Superior temporal gyrus (tissue), 1 donor: ENCODE data around the gene BIRC3.
A peak's percentile ranks its signal among the peaks of the same experiment; 100 is the strongest.
"Not testable (repeated sequence)": the region's sequence is repeated elsewhere in the genome, so short reads cannot be mapped to it uniquely, and the experiment has no call there.

ENCODE experiments used
- DNase-seq: peaks from one replicate; pipeline ENCODE4 v3.0.0-alpha.2; 2016; ENCODE audit errors: extremely low spot score

BIRC3 gene

GRCh38 chr11:102295045-102295444 lies 22.2 kb upstream of the BIRC3 start:
- no peak for DNase-seq

DNA sequence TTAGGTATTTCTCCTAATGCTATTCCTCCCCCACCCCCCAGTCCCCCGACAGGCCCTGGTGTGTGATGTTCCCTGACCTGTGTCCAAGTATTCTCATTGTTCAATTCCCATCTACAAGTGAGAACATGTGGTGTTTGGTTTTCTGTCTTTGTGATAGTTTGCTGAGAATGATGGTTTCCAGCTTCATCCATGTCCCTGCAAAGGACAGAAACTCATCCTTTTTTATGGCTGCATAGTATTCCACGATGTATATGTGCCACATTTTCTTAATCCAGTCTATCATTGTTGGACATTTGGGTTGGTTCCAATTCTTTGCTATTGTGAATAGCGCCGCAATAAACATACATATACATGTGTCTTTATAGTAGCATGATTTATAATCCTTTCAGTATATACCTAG lies 20.5 kb upstream of the BIRC3 start:
- not testable (repeated sequence) for DNase-seq

- not testable (repeated sequence) for DNase-seq
Measured at GRCh38 chr11:102300837-102301236, 16.4 kb upstream of the BIRC3 start.

GRCh38 chr11:102302241-102302640 lies 15.0 kb upstream of the BIRC3 start:
- DNase-seq = no peak

DNA sequence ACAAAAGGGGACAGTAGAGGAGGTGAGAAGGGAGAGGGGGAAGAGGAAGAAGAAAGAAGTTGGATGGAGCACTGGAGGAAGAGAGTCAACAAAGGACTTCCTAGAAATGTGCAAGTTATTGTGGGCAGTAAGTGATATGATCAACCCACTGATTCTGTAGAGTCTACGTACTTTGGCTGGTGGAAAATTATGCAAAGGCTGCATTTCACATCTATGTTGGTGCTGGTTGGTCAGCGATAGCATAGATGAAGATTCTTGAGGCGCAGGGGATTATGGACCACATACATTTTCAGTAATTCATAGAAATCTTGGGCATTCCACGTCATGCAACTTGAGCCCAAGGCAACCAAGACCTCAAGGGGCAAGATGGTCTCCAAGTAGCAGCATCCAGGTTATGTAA lies 12.6 kb upstream of the BIRC3 start:
- no peak for DNase-seq

- DNase-seq = no peak
Measured at GRCh38 chr11:102305352-102306047, 11.8 kb upstream of the BIRC3 start.

DNA sequence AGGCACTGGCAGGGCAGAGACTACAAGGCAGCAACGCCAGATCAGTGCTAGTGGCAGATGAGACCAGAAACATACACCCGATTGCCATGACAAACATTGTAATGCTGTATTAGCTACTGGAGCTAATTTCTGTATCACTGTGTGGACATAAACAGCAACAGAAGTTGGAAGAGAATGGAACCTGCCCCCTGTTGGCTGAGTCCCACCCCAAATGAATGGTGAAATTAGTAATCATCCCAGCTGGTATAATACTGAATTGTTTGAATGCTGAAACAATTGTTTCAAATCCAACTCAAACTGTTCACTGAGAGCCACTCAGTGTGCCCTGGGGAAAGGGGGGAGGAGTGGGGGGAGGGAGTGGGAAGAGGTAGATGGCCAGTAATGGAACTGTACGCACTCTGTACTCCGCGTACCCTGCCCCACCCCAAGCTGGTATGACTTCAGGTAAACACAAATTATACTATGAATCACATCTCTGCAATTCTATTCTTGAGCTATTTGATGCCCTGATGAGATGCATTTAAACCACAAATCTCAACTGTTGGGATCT lies 11.2 kb upstream of the BIRC3 start:
- peak; percentile 57 for DNase-seq

- no peak for DNase-seq
Measured at GRCh38 chr11:102306817-102307726, 10.2 kb upstream of the BIRC3 start.

DNA sequence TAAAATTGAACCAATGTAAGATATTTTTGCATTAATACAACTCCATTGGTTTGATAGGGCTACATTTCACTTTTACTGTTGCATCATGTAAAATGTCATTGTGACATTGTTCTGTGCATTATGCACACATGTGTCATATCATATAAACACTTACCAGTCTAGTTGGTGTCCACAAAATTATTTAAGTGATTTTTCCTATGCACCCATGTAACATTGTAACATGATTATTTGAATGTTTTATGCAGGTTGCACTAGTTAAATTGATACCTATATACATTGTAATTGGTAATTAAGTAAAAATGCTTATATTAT lies 9.6 kb upstream of the BIRC3 start:
- no peak for DNase-seq

GRCh38 chr11:102309621-102310541 lies 7.4 kb upstream of the BIRC3 start:
- DNase-seq = no peak

DNA sequence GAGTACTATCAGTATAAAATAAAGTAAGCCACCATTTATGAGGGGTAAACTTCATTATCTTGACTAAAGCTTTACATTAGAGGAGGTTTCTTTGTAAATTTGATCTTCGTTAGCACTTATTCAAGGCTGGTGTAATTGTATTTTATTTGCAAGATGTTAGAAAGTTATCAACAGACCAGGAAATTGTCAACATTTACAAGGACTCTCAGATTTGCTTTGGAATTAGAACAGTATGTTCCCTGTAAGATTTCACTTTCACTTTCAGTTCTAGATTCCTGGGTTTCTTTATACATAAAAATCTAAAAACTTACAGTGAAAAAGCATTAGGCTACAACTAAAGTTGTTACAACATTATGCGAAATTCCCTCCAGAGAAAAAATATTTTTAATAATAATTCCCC lies 4.6 kb upstream of the BIRC3 start:
- DNase-seq = peak; percentile 36

GRCh38 chr11:102313238-102313940 lies 3.9 kb upstream of the BIRC3 start:
- DNase-seq = no peak

DNA sequence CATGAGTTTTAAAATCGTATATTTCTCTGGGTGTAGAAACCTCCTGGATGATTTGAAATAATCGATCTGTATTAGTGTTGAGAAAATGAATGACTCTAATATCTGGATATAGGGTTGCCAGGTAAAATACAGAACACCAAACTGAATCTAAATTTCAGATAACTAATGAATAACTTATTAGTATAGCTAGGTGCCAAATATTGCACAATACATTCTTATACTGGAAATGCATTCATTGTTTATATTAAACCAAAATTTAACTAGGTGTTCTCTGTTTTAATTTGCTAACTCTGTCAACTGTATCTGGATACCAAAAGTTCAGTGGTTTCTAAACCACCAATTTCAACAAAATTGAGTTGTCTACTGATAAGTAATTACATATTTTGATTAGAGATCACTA lies 2.5 kb upstream of the BIRC3 start:
- no peak for DNase-seq

GRCh38 chr11:102316346-102316904 lies 859 bp upstream of the BIRC3 start:
- DNase-seq = no peak

DNA sequence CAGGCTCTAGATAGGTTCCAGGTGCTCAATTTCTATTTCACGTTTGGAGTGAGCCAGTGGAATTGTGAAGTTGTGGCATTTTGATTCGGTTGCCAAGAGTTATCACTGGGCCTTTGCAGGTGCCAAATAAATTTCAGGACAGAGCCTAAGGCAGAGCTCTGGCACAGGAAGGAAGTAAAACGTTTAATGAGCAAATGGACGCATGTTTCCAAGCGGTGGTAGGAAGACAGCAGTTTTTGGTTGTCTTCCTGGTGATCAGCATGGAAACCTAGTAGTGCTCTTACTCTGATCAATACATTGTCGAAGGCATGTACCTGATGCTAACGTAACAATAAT lies 452 bp downstream of the BIRC3 start:
- no peak for DNase-seq

- DNase-seq = no peak
Measured at GRCh38 chr11:102318469-102318868, 1.2 kb downstream of the BIRC3 start.

- no peak for DNase-seq
Measured at GRCh38 chr11:102319544-102319943, 2.3 kb downstream of the BIRC3 start.

DNA sequence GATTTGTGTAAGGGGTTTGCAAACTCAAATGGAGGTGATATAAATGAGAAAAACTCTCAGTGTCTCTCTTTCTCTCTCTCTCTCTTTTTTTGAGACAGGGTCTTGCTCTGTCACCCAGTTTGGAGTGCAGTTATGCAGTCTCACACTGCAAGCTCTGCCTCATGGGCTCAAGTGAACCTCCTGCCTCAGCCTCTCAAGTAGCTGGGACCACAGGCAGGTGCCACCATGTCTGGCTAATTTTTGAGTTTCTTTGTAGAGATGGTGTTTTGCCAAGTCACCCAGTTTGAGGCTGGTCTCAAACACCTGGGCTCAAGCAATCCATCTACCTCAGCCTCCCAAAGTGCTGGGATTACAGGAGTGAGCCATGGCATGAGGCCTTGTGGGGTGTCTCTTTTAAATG lies 2.9 kb downstream of the BIRC3 start:
- no peak for DNase-seq

- peak; percentile 64 for DNase-seq
Measured at GRCh38 chr11:102320679-102321078, 3.4 kb downstream of the BIRC3 start.

DNA sequence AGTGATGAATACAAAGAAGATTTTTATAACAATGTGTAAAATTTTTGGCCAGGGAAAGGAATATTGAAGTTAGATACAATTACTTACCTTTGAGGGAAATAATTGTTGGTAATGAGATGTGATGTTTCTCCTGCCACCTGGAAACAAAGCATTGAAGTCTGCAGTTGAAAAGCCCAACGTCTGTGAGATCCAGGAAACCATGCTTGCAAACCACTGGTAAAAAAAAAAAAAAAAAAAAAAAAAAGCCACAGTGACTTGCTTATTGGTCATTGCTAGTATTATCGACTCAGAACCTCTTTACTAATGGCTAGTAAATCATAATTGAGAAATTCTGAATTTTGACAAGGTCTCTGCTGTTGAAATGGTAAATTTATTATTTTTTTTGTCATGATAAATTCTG lies 5.3 kb downstream of the BIRC3 start:
- no peak for DNase-seq
